Lung (tissue), 12 donors: Measurements from ENCODE around the gene FUT7. TPM values are rescaled to one million over a fixed set of nuclear protein-coding genes. Genes with fewer than 3 reads are reported as not detected.

Experiments
- ATAC-seq: fragments of 200-7000 bp; cut with Tn5 transposase; one replicate; pipeline ENCODE4 v1.9.1; 2020; ENCODE audit warnings: moderate number of reproducible peaks; ENCODE audit not compliant: insufficient read depth, low FRiP score
- DNase-seq, 3 donors: peaks; one replicate each; pipeline ENCODE4 v3.0.0-alpha.2; 2013 to 2017
- H3K27ac ChIP-seq, 2 donors: one replicate each; pipeline ENCODE4 v1.5.1; 2013; ENCODE audit warnings: mild to moderate bottlenecking in 2 of 2, moderate library complexity in 2 of 2, control low read depth in 1 of 2, inconsistent platforms in 1 of 2, low read depth in 1 of 2, low read length in 1 of 2
- H3K27me3 ChIP-seq, 3 donors: one replicate each; pipeline ENCODE4 v1.5.1; 2013; ENCODE audit warnings: low read length in 2 of 3; ENCODE audit not compliant: control insufficient read depth in 3 of 3, insufficient read depth in 3 of 3
- H3K36me3 ChIP-seq, 4 donors: one replicate each; pipeline ENCODE4 v1.5.1; 2013; ENCODE audit warnings: low read length in 4 of 4, mild to moderate bottlenecking in 1 of 4, moderate library complexity in 1 of 4; ENCODE audit not compliant: control insufficient read depth in 4 of 4, insufficient read depth in 4 of 4
- H3K4me1 ChIP-seq, 5 donors: one replicate each; pipeline ENCODE4 v1.5.1; 2013; ENCODE audit warnings: low read length in 5 of 5, mild to moderate bottlenecking in 2 of 5, moderate library complexity in 1 of 5; ENCODE audit not compliant: control insufficient read depth in 5 of 5, insufficient read depth in 5 of 5
- H3K4me3 ChIP-seq: one replicate; pipeline ENCODE4 v1.5.1; 2013; ENCODE audit warnings: mild to moderate bottlenecking, control low read depth, moderate library complexity
- H3K9ac ChIP-seq, 2 donors: one replicate each; pipeline ENCODE4 v1.5.1; 2013; ENCODE audit warnings: low read length in 2 of 2, control low read depth in 1 of 2; ENCODE audit not compliant: insufficient read depth in 1 of 2
- H3K9me3 ChIP-seq, 4 donors: one replicate each; pipeline ENCODE4 v1.5.1; 2013; ENCODE audit warnings: low read length in 3 of 4, mild to moderate bottlenecking in 1 of 4, moderate library complexity in 1 of 4; ENCODE audit not compliant: control insufficient read depth in 4 of 4, insufficient read depth in 3 of 4
- CTCF ChIP-seq: IDR thresholded peaks from 2 replicates; pipeline ENCODE4 v1.5.1; 2012; ENCODE audit warnings: mild to moderate bottlenecking; ENCODE audit errors: control extremely low read depth, extremely low read depth
- WGBS, 2 donors: extraction: QIAGEN DNeasy Blood & Tissue Kit; methylation state at CpG; one replicate each; pipeline ENCODE4 v1.1.7; 2013; 5-methylcytosine and 5-hydroxymethylcytosine counted together
- polyA plus RNA-seq, 2 donors: library from polyadenylated mRNA; stranded (reverse); fragments of 200-250 nt; gene quantifications; one replicate each; pipeline ENCODE4 v1.2.1, GENCODE V29; 2013
- total RNA-seq, 2 donors: library from RNA; depleted of rRNA in 1 of 2; stranded (reverse); fragments of >200 nt in 1 of 2; gene quantifications; one replicate each; pipeline ENCODE4 v1.2.1, GENCODE V29; 2014 to 2021
- donor health status: control.
- donor health status: control.
- donor health status: Bipolar disorder and iron deficiency.
- donor health status: healthy.
- donor health status: DM: yes; HTN: yes; CAD: no.

Gene FUT7
- total and polyA plus RNA-seq, 4 donors, result 0.37 to 5.5 (median 0.73) TPM

GRCh38 chr9:136985853-136986252, 46.0 kb downstream of the FUT7 start:
- Histone ChIP-seq H3K4me1 (peaks cover 0 to 14% (median 6%) of the 10 kb centered on the region in 5 donors), H3K36me3 (no peaks in the 10 kb centered on the region), H3K9me3 (peaks cover 0 to 5% (median 0%) of the 10 kb centered on the region in 4 donors), H3K4me3 (no peak overlapping the region), H3K27me3 (peaks cover 5 to 27% (median 14%) of the 10 kb centered on the region in 3 donors), H3K27ac (no peak overlapping the region), H3K9ac (no peak overlapping the region)
- TF ChIP-seq CTCF, result no peak
- WGBS, 2 donors, result 24 to 38% methylated on average over 32 to 33 of the region's 33 CpGs
- no peak for ATAC-seq
- DNase-seq, result no peak

GRCh38 chr9:136985027-136985602, 46.8 kb downstream of the FUT7 start:
- 10 to 24% methylated on average over 46 to 48 of the region's 48 CpGs for WGBS, 2 donors

DNA sequence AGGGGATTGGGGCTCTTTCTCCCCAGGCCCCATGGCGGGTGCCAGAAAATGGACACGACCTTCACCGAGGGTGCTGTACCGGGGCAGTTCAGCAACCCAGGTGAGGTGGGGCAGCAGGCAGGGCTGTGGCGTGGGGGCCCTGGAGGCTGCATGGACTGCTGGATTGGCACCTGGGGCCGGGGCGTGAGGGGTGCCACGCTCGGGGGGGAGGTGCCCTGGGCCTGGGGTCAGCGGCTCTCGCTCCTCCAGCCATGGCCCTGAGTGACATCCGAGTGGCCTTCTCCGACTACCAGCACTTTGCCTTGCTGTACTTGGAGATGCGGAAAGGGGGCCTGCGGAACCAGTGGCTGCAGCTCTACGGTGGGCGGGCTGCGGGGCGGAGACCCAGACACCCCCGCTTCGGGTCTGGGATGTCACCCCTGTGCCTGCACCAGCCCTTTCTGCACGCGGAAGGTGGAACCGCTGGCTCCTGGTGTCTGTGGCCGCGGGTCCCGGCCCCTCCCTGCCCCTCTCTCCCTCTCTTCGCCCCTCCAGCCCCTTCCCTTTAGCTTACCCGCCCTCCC, 47.3 kb downstream of the FUT7 start:
- no peak for ATAC-seq
- 48 to 61% methylated on average over 21 to 29 of the region's 29 CpGs for WGBS, 2 donors
- H3K27ac ChIP-seq, result no peak overlapping the region
- TF ChIP-seq CTCF, result no peak
- peaks cover 0 to 5% (median 0%) of the 10 kb centered on the region in 4 donors for H3K9me3 ChIP-seq
- peaks cover 0 to 14% (median 6%) of the 10 kb centered on the region in 5 donors for H3K4me1 ChIP-seq
- no peak for DNase-seq
- H3K4me3 ChIP-seq, result no peak overlapping the region
- no peak overlapping the region for H3K9ac ChIP-seq
- no peaks in the 10 kb centered on the region for H3K36me3 ChIP-seq
- H3K27me3 ChIP-seq, result peaks cover 5 to 27% (median 14%) of the 10 kb centered on the region in 3 donors

More at GRCh38 chr9:136985027-136985602, 46.8 kb downstream of the FUT7 start:
- Histone ChIP-seq H3K9me3 (peaks cover 0 to 5% (median 0%) of the 10 kb centered on the region in 4 donors), H3K4me1 (peaks cover 0 to 14% (median 6%) of the 10 kb centered on the region in 5 donors), H3K36me3 (no peaks in the 10 kb centered on the region), H3K27me3 (peaks cover 5 to 27% (median 14%) of the 10 kb centered on the region in 3 donors), H3K9ac (no peak overlapping the region), H3K27ac (no peak overlapping the region), H3K4me3 (no peak overlapping the region)
- ATAC-seq, result no peak
- no peak for DNase-seq
- TF ChIP-seq CTCF, result no peak
